Stimulated activated CD4-positive, alpha-beta T cell treated with anti-CD3 and anti-CD28 coated beads, TNF-alpha, amount 100 ng/mL, for 48 hours (primary cell): Measurements from ENCODE around the gene CXCL5.
"Not testable (repeated sequence)": the region's sequence is repeated elsewhere in the genome, so short reads cannot be mapped to it uniquely, and the experiment has no call there.

Experiments used
- DNase-seq, 3 donors: peaks; one replicate each; pipeline ENCODE4 v3.0.0-alpha.2; 2020; ENCODE audit warnings: low read depth in 3 of 3

Gene CXCL5

GRCh38 chr4:73970945-73971344 is 27.5 kb downstream of the CXCL5 start:
- DNase-seq = no peak

GRCh38 chr4:73970011-73970410 is 28.5 kb downstream of the CXCL5 start:
- no peak for DNase-seq

GRCh38 chr4:73967866-73968265 is 30.6 kb downstream of the CXCL5 start:
- no peak for DNase-seq

GRCh38 chr4:73964862-73965611 is 33.4 kb downstream of the CXCL5 start:
- DNase-seq = no peak

GRCh38 chr4:73962724-73963123 is 35.8 kb downstream of the CXCL5 start:
- no peak for DNase-seq

GRCh38 chr4:73959041-73959440 is 39.4 kb downstream of the CXCL5 start:
- not testable (repeated sequence) for DNase-seq

GRCh38 chr4:73952352-73952751 is 46.1 kb downstream of the CXCL5 start:
- no peak for DNase-seq

- not testable (repeated sequence) for DNase-seq
These were observed 48.0 kb downstream of the CXCL5 start for GRCh38 chr4:73950376-73950920.

GRCh38 chr4:73948990-73949706 is 49.3 kb downstream of the CXCL5 start:
- DNase-seq = no peak

GRCh38 chr4:73948291-73948690 is 50.2 kb downstream of the CXCL5 start:
- no peak for DNase-seq

GRCh38 chr4:73947239-73947985 is 51.1 kb downstream of the CXCL5 start:
- DNase-seq = no peak

- no peak for DNase-seq
These were observed 52.6 kb downstream of the CXCL5 start for GRCh38 chr4:73945674-73946449.
